HepG2 (cell line): ENCODE results near the gene RNF126. TPM values are rescaled to one million over a fixed set of nuclear protein-coding genes. Genes with fewer than 3 reads are reported as not detected.

ENCODE experiments used
- ADNP ChIP-seq: sonication (generic); formaldehyde crosslinking; IDR thresholded peaks from 2 replicates; pipeline ENCODE4 v1.4.0; 2020; ENCODE audit warnings: missing genetic modification reagents
- AHDC1 ChIP-seq: sonication (generic); formaldehyde crosslinking; IDR thresholded peaks from 2 replicates; pipeline ENCODE4 v1.5.1; 2020; ENCODE audit warnings: mild to moderate bottlenecking, missing genetic modification reagents, borderline replicate concordance
- ARID4A ChIP-seq: sonication (generic); formaldehyde crosslinking; IDR thresholded peaks from 2 replicates; pipeline ENCODE4 v1.5.0; 2020; ENCODE audit warnings: mild to moderate bottlenecking, missing genetic modification reagents, borderline replicate concordance
- DMAP1 ChIP-seq: IDR thresholded peaks from 2 replicates; pipeline ENCODE4 v1.6.1; 2016
- HOXA5 ChIP-seq: sonication (generic); formaldehyde crosslinking; IDR thresholded peaks from 2 replicates; pipeline ENCODE4 v1.4.0; 2020; ENCODE audit warnings: missing genetic modification reagents
- MED8 ChIP-seq: sonication (generic); formaldehyde crosslinking; IDR thresholded peaks from 2 replicates; pipeline ENCODE4 v1.8.1; 2023; ENCODE audit warnings: mild to moderate bottlenecking, missing genetic modification reagents; ENCODE audit not compliant: insufficient replicate concordance
- MXD4 ChIP-seq: IDR thresholded peaks from 2 replicates; pipeline ENCODE4 v1.6.1; 2016; ENCODE audit warnings: mild to moderate bottlenecking, missing biosample characterization, missing genetic modification reagents
- PBX2 ChIP-seq: IDR thresholded peaks from 2 replicates; pipeline ENCODE4 v1.6.1; 2016; ENCODE audit warnings: control low read depth
- SNAI1 ChIP-seq: sonication (generic); formaldehyde crosslinking; IDR thresholded peaks from 2 replicates; pipeline ENCODE4 v1.5.0; 2020; ENCODE audit warnings: mild to moderate bottlenecking, missing genetic modification reagents, borderline replicate concordance
- USF2 ChIP-seq, 2 experiments: sonication (generic) in 1 of 2; formaldehyde crosslinking in 1 of 2; IDR thresholded peaks; 2 replicates each; pipeline versions ENCODE4 v1.5.1 to v1.6.1; 2011 to 2020; ENCODE audit warnings: borderline replicate concordance in 1 of 2, low read depth in 1 of 2, low read length in 1 of 2, mild to moderate bottlenecking in 1 of 2, missing genetic modification reagents in 1 of 2, moderate library complexity in 1 of 2
- ZKSCAN8 ChIP-seq: IDR thresholded peaks from 2 replicates; pipeline ENCODE4 v1.6.1; 2016; ENCODE audit warnings: borderline replicate concordance, missing genetic modification reagents, missing compliant biosample characterization
- ZNF547 ChIP-seq: sonication (generic); formaldehyde crosslinking; IDR thresholded peaks from 2 replicates; pipeline ENCODE4 v1.5.1; 2020; ENCODE audit warnings: mild to moderate bottlenecking, missing genetic modification reagents
- ZNF619 ChIP-seq: sonication (generic); formaldehyde crosslinking; IDR thresholded peaks from 2 replicates; pipeline ENCODE4 v1.4.0; 2020; ENCODE audit warnings: mild to moderate bottlenecking, missing genetic modification reagents
- ZNF629 ChIP-seq: sonication (generic); formaldehyde crosslinking; conservative IDR thresholded peaks from 2 replicates; pipeline ENCODE4 v1.5.0; 2020; ENCODE audit warnings: missing genetic modification reagents
- polyA plus RNA-seq, 8 experiments: library from polyadenylated mRNA; depleted of rRNA in 3 of 8; stranded (reverse) in 7 of 8; unstranded in 1 of 8; fragments of >200 nt; fragmentation: Illumina TruSeq in 4 of 8; extraction: Trizol in 4 of 8; gene quantifications; 2 replicates each; pipeline versions ENCODE4 v1.2.1 to v1.2.3, GENCODE V29; 2011 to 2016; ENCODE audit warnings: low read depth in 4 of 8, missing spikeins in 1 of 8, mixed read lengths in 1 of 8; ENCODE audit not compliant: insufficient read depth in 1 of 8
- total RNA-seq, 5 experiments: library from RNA; depleted of rRNA; stranded (reverse); fragments of >200 nt; fragmentation: Illumina TruSeq; extraction: Trizol; gene quantifications; 2 replicates each; pipeline ENCODE4 v1.2.3, GENCODE V29; 2016; ENCODE audit warnings: low read depth in 1 of 5

The RNF126 gene
- total and polyA plus RNA-seq, 2 of the 13 experiments (the other 11 are each of a cell fraction or from before 2014, with no cell fraction given): 23.2 to 34.0 TPM

- TF ChIP-seq ARID4A (CRISPR knock-in tag): peak; percentile 7; the same call in 1 of the 2 replicates
- TF ChIP-seq MED8: peak; percentile 48
- TF ChIP-seq ZNF619 (CRISPR knock-in tag): no peak
- TF ChIP-seq MXD4: 0 out of 2 replicates have a peak, but pooled peaks have one; percentile 43
- no peak for TF ChIP-seq AHDC1
- peak; percentile 54; the same call in 1 of the 2 replicates for TF ChIP-seq DMAP1 (CRISPR knock-in tag)
- no peak for TF ChIP-seq USF2 (IDR thresholded peaks at IDR 0.05; ENCODE audit: low read depth, low read length)
- peak; percentile 9; the same call in 1 of the 2 replicates for TF ChIP-seq USF2 (CRISPR knock-in tag; IDR thresholded peaks at IDR 0.05; ENCODE audit: borderline replicate concordance)
- no peak for TF ChIP-seq ADNP (CRISPR knock-in tag)
- TF ChIP-seq ZKSCAN8: no peak
- TF ChIP-seq PBX2 (CRISPR knock-in tag): no peak
- TF ChIP-seq SNAI1 (CRISPR knock-in tag): 0 out of 2 replicates have a peak, but pooled peaks have one; percentile 25
- no peak; the same call in 1 of the 2 replicates for TF ChIP-seq HOXA5 (CRISPR knock-in tag)
- no peak for TF ChIP-seq ZNF547
- no peak for TF ChIP-seq ZNF629 (CRISPR knock-in tag)
Observed at GRCh38 chr19:632579-633067, 30.4 kb downstream of the RNF126 start (continued).
